Chondrocyte (in vitro differentiated cells): ENCODE data around the gene INPP5D. TPM values are rescaled to one million over a fixed set of nuclear protein-coding genes. Genes with fewer than 3 reads are reported as not detected.

Source experiments
- DNase-seq: peaks from one replicate; pipeline ENCODE4 v3.0.0; 2021; ENCODE audit warnings: mixed read lengths, low spot score
- H3K27ac Mint-ChIP-seq: one replicate; pipeline ENCODE4 v1.8.0; 2021; ENCODE audit warnings: mild to moderate bottlenecking, moderate library complexity, mixed read lengths; ENCODE audit not compliant: unreplicated experiment
- H3K27me3 Mint-ChIP-seq: 2 replicates; pipeline ENCODE4 v1.8.0; 2021; ENCODE audit warnings: low read depth, mixed read lengths
- H3K36me3 Mint-ChIP-seq: 2 replicates; pipeline ENCODE4 v1.8.0; 2021; ENCODE audit warnings: low read depth, mixed read lengths
- H3K4me1 Mint-ChIP-seq: 2 replicates; pipeline ENCODE4 v1.8.0; 2021; ENCODE audit warnings: low read depth, mild to moderate bottlenecking, mixed read lengths
- H3K4me3 Mint-ChIP-seq: one replicate; pipeline ENCODE4 v1.8.0; 2021; ENCODE audit warnings: mild to moderate bottlenecking, moderate library complexity, mixed read lengths; ENCODE audit not compliant: unreplicated experiment
- H3K9me3 Mint-ChIP-seq: 2 replicates; pipeline ENCODE4 v1.8.0; 2021; ENCODE audit warnings: low read depth, mixed read lengths
- total RNA-seq: library from RNA; stranded (reverse); gene quantifications from 3 replicates; pipeline ENCODE4 v1.2.1, GENCODE V29; 2021
- TF ChIP-seq, protein P1 (sequence below): fragments of 200-600 bp; sonication (generic); IDR thresholded peaks from 2 replicates; pipeline ENCODE4 v1.5.0; 2021; ENCODE audit warnings: antibody characterized with exemption, mild to moderate bottlenecking, moderate library complexity

The INPP5D gene
- total RNA-seq, 1 donor from 2014 or later, result 0.20 TPM

DNA sequence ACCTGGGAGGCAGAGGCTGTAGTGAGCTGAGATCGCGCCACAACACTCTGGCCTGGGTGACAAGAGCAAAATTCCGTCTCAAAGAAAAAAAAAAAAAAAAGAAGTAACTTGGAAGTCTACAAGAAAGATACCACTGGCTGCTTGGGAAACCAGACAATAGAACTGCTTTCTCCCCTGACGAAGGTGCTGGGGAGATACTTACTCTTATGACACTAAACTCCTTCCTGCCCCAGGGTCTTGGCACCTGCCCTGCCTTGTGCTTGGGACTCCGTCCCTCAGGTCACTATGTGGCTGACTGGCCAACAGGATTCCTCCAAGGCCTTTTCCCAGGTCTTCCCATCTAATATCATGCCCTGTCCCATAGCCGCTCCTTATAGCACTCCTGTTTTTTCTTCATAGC lies 30.7 kb downstream of the INPP5D start:
- Mint-ChIP-seq H3K9me3 (no peaks in the 10 kb centered on the region), H3K36me3 (no peaks in the 10 kb centered on the region), H3K27me3 (peaks cover 19% of the 10 kb centered on the region), H3K27ac (no peak overlapping the region), H3K4me3 (no peak overlapping the region), H3K4me1 (peaks cover 6% of the 10 kb centered on the region)
- DNase-seq, result no peak
- TF ChIP-seq, protein P1, sequence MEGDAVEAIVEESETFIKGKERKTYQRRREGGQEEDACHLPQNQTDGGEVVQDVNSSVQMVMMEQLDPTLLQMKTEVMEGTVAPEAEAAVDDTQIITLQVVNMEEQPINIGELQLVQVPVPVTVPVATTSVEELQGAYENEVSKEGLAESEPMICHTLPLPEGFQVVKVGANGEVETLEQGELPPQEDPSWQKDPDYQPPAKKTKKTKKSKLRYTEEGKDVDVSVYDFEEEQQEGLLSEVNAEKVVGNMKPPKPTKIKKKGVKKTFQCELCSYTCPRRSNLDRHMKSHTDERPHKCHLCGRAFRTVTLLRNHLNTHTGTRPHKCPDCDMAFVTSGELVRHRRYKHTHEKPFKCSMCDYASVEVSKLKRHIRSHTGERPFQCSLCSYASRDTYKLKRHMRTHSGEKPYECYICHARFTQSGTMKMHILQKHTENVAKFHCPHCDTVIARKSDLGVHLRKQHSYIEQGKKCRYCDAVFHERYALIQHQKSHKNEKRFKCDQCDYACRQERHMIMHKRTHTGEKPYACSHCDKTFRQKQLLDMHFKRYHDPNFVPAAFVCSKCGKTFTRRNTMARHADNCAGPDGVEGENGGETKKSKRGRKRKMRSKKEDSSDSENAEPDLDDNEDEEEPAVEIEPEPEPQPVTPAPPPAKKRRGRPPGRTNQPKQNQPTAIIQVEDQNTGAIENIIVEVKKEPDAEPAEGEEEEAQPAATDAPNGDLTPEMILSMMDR, result no peak

DNA sequence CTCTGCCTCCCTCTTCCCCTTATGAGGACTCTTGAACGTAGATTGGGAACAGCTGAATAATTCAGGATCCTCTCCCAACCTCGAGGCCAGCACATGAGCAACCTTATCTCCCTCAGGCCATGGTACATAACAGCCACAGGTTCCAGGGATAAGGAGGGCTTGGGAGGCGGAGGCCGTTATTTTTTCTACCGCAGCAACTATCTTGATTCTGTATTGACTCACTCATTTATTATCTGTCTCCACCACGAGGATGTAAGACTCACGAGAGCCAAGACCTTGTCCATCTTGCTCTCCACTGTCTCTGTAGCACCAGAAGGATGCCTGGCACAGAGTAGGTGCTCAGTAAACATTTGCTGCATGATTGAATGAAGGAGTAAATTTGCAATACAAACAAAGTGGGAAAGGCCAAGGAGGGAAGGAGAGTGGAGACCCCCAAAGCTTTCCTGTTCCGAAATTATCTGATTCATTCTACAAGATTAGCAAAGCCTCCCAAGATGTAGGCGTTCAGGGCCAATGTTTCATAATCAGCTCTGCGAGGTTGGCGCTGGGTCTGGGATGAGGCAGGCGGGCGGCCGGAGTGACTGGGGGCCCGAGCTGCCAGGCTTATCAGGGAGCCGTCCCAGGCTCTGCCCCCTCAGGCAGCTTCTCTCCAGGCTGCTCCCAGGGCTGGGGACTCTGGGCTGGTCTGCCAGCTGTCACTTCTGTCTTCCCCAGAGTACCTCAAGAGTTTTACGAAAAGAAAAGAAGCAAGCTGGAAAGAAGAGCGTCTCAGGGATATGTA lies 31.6 kb downstream of the INPP5D start:
- peaks cover 20% of the 10 kb centered on the region for H3K27me3 Mint-ChIP-seq
- no peak overlapping the region for H3K4me3 Mint-ChIP-seq
- DNase-seq, result no peak
- H3K9me3 Mint-ChIP-seq, result no peaks in the 10 kb centered on the region
- H3K27ac Mint-ChIP-seq, result no peak overlapping the region
- TF ChIP-seq, protein P1, result no peak
- H3K36me3 Mint-ChIP-seq, result no peaks in the 10 kb centered on the region
- peaks cover 3% of the 10 kb centered on the region for H3K4me1 Mint-ChIP-seq

DNA sequence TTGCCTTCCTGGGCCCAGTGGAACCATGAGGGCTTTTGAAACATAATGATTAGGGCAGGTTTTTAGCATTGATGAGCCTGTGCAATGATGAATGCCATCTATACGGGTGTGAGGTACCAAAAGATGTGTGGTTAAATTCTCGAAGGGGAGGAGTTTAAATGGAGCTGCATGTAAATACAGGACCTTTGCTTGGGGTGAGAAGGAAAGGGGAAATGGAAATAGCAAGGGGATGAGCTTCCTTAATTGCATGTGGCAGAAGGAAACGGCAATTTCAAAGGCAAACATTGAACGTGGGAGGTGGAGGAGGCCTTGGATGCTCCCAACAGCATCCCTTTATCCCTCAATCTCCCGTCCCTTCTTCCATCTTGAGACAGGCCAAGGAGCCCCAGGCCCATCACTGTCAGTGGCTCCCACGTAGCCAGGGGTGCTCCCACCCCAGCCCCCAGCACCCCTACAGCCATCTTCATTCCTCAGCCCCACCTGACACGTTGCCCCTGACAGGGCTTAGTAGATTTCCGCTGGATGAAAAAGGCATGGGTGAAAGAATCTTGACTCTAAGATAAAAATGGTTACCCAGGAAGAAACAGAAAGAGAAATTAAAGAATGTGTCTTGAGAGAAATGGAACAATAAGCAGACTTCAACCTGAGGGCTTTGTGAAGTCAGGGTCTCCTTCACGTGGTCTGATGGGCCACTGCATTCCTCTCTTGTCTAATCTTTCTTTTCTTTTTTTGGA lies 32.5 kb downstream of the INPP5D start:
- Mint-ChIP-seq H3K27me3 (peaks cover 25% of the 10 kb centered on the region), H3K4me1 (no peaks in the 10 kb centered on the region), H3K36me3 (no peaks in the 10 kb centered on the region), H3K4me3 (no peak overlapping the region), H3K9me3 (no peaks in the 10 kb centered on the region), H3K27ac (no peak overlapping the region)
- TF ChIP-seq, protein P1, result no peak
- no peak for DNase-seq

DNA sequence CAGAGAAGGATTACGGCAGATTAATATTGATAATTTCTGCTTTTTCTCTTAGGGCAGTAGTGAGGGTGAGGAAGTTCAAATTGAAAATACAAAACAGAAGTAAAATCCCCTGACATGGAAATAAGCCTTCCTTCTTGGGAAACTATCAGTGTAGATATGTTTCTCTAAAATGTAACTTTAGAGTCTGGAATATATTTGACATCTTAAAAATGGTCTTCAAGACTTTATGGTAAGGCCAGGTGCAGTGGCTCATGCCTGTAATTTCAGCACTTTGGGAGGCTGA lies 33.0 kb downstream of the INPP5D start:
- DNase-seq, result no peak
- Mint-ChIP-seq H3K9me3 (no peaks in the 10 kb centered on the region), H3K27ac (no peak overlapping the region), H3K27me3 (peaks cover 26% of the 10 kb centered on the region), H3K36me3 (no peaks in the 10 kb centered on the region), H3K4me3 (no peak overlapping the region), H3K4me1 (no peaks in the 10 kb centered on the region)
- TF ChIP-seq, protein P1, result no peak

DNA sequence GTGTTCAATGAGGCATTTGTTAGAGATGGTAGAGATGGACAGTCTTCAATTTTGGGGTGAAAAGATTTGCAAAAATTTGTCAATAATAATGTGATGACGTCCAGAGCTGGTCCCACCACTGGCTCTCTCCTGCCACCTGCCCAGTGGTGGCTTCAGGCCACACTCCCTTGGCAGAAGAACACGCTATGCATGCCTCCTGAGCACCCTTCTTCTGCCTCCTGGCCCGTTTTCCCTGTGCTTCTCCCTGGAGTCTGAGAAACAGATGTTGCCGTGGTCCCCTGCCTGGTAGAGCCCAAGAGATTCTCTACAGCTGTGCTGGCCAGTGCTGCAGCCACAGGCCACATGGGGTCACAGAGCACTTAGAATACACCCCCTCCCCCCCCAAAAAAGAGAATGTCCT lies 33.6 kb downstream of the INPP5D start:
- Mint-ChIP-seq H3K4me3 (no peak overlapping the region), H3K36me3 (no peaks in the 10 kb centered on the region), H3K27ac (no peak overlapping the region), H3K27me3 (peaks cover 32% of the 10 kb centered on the region), H3K9me3 (no peaks in the 10 kb centered on the region), H3K4me1 (no peaks in the 10 kb centered on the region)
- TF ChIP-seq, protein P1, result no peak
- no peak for DNase-seq
